Cardiac muscle cell (in vitro differentiated cells and primary cell): ENCODE measurements around the gene ANKLE2. TPM values are rescaled to one million over a fixed set of nuclear protein-coding genes. Genes with fewer than 3 reads are reported as not detected.

Experiments used
- DNase-seq, 2 donors: peaks; one replicate each; pipeline versions ENCODE4 v3.0.0 to v3.0.0-alpha.2; 2010 to 2017; ENCODE audit warnings: low read depth in 1 of 2, low spot score in 1 of 2
- H3K27ac ChIP-seq: fragments of 200-600 bp; sonication (generic); 2 replicates; pipeline ENCODE4 v1.5.1; 2016
- H3K27me3 ChIP-seq: fragments of 200-600 bp; sonication (generic); 2 replicates; pipeline ENCODE4 v1.6.0; 2016; ENCODE audit warnings: control low read depth
- H3K36me3 ChIP-seq: fragments of 200-600 bp; sonication (generic); 2 replicates; pipeline ENCODE4 v1.5.1; 2016; ENCODE audit warnings: control low read depth
- H3K4me1 ChIP-seq: fragments of 200-600 bp; sonication (generic); 2 replicates; pipeline ENCODE4 v1.8.1; 2017; ENCODE audit warnings: low read depth, mild to moderate bottlenecking, mixed run types
- H3K4me3 ChIP-seq: fragments of 200-600 bp; sonication (generic); 2 replicates; pipeline ENCODE4 v1.5.1; 2016; ENCODE audit warnings: mild to moderate bottlenecking
- H3K9me3 ChIP-seq: fragments of 200-600 bp; sonication (generic); 2 replicates; pipeline ENCODE4 v1.5.1; 2017; ENCODE audit warnings: low read depth, mild to moderate bottlenecking, control low read depth
- CTCF ChIP-seq: IDR thresholded peaks from 2 replicates; pipeline ENCODE4 v1.5.1; 2012; ENCODE audit warnings: low read depth, mild to moderate bottlenecking, low read length
- polyA plus RNA-seq: library from polyadenylated mRNA; unstranded; fragments of >200 nt; fragmentation: Nextera tagmentation; extraction: Ambion mirVana; gene quantifications from 2 replicates; pipeline ENCODE4 v1.2.1, GENCODE V29; 2016
- total RNA-seq: library from RNA; depleted of rRNA; stranded (reverse); fragments of >200 nt; gene quantifications from 2 replicates; pipeline ENCODE4 v1.2.3, GENCODE V29; 2016

ANKLE2 gene
- total and polyA plus RNA-seq, 2 experiments from 2014 or later = 27.8 to 37.9 TPM

GRCh38 chr12:132784580-132784979, 22.9 kb upstream of the ANKLE2 start:
- no peak for TF ChIP-seq CTCF
- no peaks in the 10 kb centered on the region for H3K9me3 ChIP-seq
- H3K4me1 ChIP-seq = no peaks in the 10 kb centered on the region
- H3K27ac ChIP-seq = no peak overlapping the region
- H3K27me3 ChIP-seq = no peaks in the 10 kb centered on the region
- no peak overlapping the region for H3K4me3 ChIP-seq
- H3K36me3 ChIP-seq = peaks cover 45% of the 10 kb centered on the region
- no peak for DNase-seq

GRCh38 chr12:132783917-132784531, 22.4 kb upstream of the ANKLE2 start:
- Histone ChIP-seq H3K36me3 (peaks cover 45% of the 10 kb centered on the region), H3K27me3 (no peaks in the 10 kb centered on the region), H3K4me3 (no peak overlapping the region), H3K27ac (no peak overlapping the region), H3K4me1 (no peaks in the 10 kb centered on the region), H3K9me3 (no peaks in the 10 kb centered on the region)
- no peak for DNase-seq
- no peak for TF ChIP-seq CTCF

- no peak overlapping the region for H3K4me3 ChIP-seq
- H3K9me3 ChIP-seq = no peaks in the 10 kb centered on the region
- H3K27me3 ChIP-seq = no peaks in the 10 kb centered on the region
- H3K27ac ChIP-seq = no peak overlapping the region
- TF ChIP-seq CTCF = no peak
- H3K36me3 ChIP-seq = peaks cover 44% of the 10 kb centered on the region
- no peak for DNase-seq
- H3K4me1 ChIP-seq = no peaks in the 10 kb centered on the region
Measured at GRCh38 chr12:132781938-132782337, 20.3 kb upstream of the ANKLE2 start.

- DNase-seq = no peak
- H3K4me3 ChIP-seq = no peak overlapping the region
- no peak for TF ChIP-seq CTCF
- H3K36me3 ChIP-seq = peaks cover 48% of the 10 kb centered on the region
- no peaks in the 10 kb centered on the region for H3K9me3 ChIP-seq
- no peaks in the 10 kb centered on the region for H3K4me1 ChIP-seq
- no peak overlapping the region for H3K27ac ChIP-seq
- H3K27me3 ChIP-seq = no peaks in the 10 kb centered on the region
Measured at GRCh38 chr12:132779781-132780353, 18.2 kb upstream of the ANKLE2 start.

GRCh38 chr12:132777614-132778013, 16.0 kb upstream of the ANKLE2 start:
- no peak for TF ChIP-seq CTCF
- H3K9me3 ChIP-seq = no peaks in the 10 kb centered on the region

More at GRCh38 chr12:132777614-132778013, 16.0 kb upstream of the ANKLE2 start:
- DNase-seq = no peak
- no peaks in the 10 kb centered on the region for H3K4me1 ChIP-seq
- H3K4me3 ChIP-seq = no peak overlapping the region
- peaks cover 60% of the 10 kb centered on the region for H3K36me3 ChIP-seq
- no peaks in the 10 kb centered on the region for H3K27me3 ChIP-seq
- H3K27ac ChIP-seq = no peak overlapping the region
